ENCODE data around the gene UFSP2.

The UFSP2 gene

GRCh38 chr4:185352741-185353140, 73.0 kb downstream of the UFSP2 start:
- no peak for DNase-seq (ENCODE audit: low read depth, low spot score)

- DNase-seq (ENCODE audit: low read depth, low spot score), result no peak
These were observed 73.6 kb downstream of the UFSP2 start for GRCh38 chr4:185352202-185352601.

GRCh38 chr4:185351691-185352090, 74.1 kb downstream of the UFSP2 start:
- no peak for DNase-seq (ENCODE audit: low read depth, low spot score)

All from activated naive CD8-positive, alpha-beta T cell treated with anti-CD3 and anti-CD28 coated beads, Interleukin-2, amount 50 U/mL, for 16 hours (primary cell).